Choroid plexus epithelial cell (primary cell): ENCODE data around the gene PTPRG.

Experiments
- DNase-seq: peaks from one replicate; pipeline ENCODE4 v3.0.0-alpha.2; 2010; ENCODE audit warnings: low read depth
- H3K4me3 ChIP-seq: 2 replicates; pipeline ENCODE4 v1.5.1; 2011; ENCODE audit warnings: low read depth, mild to moderate bottlenecking, control low read depth, low read length, moderate library complexity
- TF ChIP-seq, protein P1 (sequence below): conservative IDR thresholded peaks from 2 replicates; pipeline ENCODE4 v1.5.1; 2011; ENCODE audit warnings: low read depth, mild to moderate bottlenecking, control low read depth, inconsistent platforms, low read length, moderate library complexity

Gene PTPRG

DNA sequence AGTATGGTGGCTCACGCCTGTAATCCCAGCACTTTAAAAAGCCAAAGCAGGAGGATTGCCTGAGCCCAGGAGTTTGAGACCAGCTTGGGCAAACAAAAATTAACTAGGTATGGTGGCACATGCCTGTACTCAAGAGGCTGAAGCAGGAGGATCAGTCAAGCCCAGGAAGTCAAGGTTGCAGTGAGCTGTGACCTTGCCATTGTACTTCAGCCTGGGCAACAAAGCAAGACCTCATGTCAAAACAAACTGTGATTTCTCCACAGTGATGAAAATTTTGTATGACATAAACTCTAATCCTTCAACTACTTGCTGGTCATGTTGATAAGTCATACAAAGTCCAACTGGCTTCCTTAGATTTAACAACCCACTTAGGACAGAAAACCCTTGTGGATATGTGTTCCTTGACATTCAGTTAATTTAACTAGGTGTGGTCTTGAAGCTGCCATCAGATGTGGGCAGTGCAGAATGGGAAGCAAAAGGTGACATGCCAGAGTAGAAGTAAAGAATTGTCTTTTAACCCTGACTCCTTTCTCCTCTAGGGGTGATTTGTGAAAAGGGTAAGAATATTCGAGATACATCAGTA, 263.3 kb downstream of the PTPRG start:
- DNase-seq = no peak
- H3K4me3 ChIP-seq = no peak overlapping the region
- TF ChIP-seq, protein P1, sequence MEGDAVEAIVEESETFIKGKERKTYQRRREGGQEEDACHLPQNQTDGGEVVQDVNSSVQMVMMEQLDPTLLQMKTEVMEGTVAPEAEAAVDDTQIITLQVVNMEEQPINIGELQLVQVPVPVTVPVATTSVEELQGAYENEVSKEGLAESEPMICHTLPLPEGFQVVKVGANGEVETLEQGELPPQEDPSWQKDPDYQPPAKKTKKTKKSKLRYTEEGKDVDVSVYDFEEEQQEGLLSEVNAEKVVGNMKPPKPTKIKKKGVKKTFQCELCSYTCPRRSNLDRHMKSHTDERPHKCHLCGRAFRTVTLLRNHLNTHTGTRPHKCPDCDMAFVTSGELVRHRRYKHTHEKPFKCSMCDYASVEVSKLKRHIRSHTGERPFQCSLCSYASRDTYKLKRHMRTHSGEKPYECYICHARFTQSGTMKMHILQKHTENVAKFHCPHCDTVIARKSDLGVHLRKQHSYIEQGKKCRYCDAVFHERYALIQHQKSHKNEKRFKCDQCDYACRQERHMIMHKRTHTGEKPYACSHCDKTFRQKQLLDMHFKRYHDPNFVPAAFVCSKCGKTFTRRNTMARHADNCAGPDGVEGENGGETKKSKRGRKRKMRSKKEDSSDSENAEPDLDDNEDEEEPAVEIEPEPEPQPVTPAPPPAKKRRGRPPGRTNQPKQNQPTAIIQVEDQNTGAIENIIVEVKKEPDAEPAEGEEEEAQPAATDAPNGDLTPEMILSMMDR = no peak

DNA sequence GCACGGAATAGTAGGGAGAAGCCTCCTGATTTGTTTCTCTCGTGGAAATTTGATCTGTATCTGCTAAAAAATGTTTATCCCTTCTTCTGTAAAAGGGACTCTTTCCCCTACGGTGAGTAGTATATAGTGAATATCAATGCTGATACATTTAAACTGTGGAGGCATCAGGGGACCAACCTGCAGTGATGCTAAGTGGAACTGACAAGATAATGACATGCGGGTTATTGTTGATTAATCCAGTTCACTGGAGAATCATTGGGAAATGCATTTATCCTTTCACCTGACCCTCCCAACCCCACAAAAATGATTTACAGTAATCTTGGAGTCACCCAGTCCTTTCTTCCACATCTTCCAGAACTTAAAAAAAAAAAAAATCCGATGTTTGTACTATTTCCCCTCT, 264.8 kb downstream of the PTPRG start:
- DNase-seq = no peak
- TF ChIP-seq, protein P1 = no peak
- no peak overlapping the region for H3K4me3 ChIP-seq

DNA sequence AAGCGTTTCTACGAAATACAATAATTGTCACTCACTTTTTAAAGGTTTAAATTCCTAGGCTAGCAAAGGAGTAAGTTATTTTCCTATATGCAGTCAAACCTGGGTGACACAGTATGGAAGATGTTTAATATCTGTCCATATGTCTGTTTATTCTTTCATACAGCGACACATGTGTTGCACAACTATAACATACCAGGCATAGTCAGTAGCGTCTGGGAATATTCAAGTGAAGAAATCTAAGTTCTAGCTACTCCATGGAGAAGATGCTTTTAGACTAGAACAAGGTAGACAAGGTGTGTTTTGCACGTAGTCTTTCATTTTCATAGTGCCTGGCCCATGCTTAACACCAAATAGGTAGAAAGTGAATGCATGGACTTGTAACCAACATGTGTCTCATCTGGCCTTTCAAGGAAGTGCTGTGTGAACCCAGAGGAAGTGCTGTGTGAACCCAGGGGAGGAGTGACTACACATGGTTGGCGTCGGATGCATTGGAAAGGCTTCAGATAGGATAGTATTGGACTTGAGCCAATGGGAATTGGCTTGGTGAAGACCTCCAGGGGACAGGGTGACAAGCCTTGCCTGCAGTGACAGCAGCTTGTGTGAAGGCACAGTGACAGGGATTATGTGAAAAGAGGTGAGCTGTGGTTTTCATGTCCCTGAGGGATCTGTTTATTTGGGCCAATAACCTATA, 267.0 kb downstream of the PTPRG start:
- TF ChIP-seq, protein P1 = no peak
- no peak for DNase-seq
- H3K4me3 ChIP-seq = no peak overlapping the region

DNA sequence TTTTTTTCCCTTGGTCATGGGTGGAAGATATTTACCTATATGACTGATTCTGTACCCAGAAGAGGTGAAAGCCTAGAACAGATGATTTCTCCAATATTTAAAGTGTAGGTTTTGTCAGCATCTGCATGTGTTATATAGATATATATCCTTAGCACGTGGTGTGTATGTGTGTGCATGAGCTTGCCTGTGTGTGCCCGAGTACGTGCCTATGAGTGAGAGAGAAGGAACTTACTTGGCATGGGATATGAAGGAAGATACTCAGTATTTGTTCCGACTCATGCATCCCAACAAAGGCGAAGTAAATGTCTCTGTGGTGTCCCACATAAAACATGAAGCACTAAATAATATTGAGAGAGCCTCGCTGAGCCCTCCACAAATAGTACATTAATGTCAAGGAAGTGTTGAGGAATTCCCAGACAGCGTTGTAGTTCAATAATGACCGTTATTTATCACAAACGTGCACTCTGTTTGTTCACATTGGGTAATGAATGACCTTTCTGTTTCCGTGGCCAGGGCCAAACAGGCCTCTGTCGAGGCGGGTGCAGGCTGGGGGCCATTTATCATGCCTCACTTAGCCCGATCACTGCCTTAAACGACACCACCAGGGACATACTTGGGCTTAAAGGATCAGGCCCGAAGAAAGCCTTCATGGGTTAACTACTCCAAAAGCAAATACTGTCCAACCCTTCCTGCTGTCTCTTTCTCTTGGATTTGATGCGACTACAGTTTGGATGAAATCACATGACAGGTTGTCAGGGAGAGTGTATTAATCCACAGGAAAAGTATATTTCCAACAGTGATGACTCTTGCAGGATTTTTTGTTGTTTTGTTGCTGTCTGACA, 267.7 kb downstream of the PTPRG start:
- no peak overlapping the region for H3K4me3 ChIP-seq
- TF ChIP-seq, protein P1 = no peak
- DNase-seq = no peak

DNA sequence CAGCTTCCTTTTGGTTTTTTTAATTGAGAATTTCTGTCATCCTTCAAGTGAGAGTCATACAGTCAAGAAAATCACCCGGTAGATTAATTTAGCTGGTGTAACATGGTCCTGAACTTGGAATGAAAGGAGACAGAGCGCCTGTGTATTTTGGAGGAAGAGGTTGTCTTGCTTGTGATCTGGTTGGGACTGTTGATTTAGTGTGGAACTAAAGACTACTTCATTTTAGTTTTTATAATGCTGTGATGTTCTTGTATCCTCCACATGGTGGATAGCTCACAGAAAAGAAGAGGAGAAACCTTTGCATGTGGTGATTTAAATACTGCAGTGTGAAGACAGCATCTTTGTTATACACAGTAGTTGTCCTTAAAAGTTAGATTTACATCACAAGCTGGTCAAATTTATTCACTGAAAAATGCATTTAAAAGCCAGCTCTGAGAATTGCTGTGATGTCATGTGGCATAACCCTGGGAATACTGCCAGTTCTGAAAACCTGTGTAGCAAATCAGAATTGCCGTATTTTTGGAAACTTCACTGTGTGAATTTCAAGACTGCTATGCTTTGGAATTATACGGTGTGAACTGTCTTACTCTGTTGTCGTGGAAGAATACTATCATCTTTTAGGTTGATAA, 268.5 kb downstream of the PTPRG start:
- TF ChIP-seq, protein P1 = no peak
- DNase-seq = no peak
- no peak overlapping the region for H3K4me3 ChIP-seq

DNA sequence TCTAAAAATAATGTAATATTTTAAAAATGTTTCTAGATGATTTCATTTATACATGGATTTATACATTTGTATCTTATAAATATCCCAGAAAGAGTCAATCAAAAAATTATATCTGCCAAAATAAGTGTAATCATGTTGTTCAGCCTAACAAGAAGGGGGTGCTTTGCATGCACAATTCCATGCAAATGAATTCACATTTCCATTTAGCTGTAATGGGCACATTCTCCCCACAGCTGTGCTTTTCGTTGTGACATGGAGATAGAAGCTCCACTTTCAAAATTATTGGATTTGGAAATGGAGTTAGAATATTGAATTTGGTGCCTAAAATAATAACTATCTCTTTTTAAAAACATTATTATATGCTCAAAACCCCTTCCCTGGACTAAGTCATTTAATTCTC, 270.6 kb downstream of the PTPRG start:
- no peak for DNase-seq
- H3K4me3 ChIP-seq = no peak overlapping the region
- TF ChIP-seq, protein P1 = no peak
